Activated CD8-positive, alpha-beta memory T cell treated with anti-CD3 and anti-CD28 coated beads, Interleukin-2, amount 50 U/mL, for 4 hours (primary cell): Measurements from ENCODE around the gene CTR9.

Experiments used
- DNase-seq: peaks from one replicate; pipeline ENCODE4 v3.0.0-alpha.2; 2020

CTR9 gene

GRCh38 chr11:10750838-10751580 is at the start of gene CTR9:
Gene CTR9, plus strand, starts transcription at chr11:10751246. Its CDS starts 167 bp downstream, at chr11:10751413.
- DNase-seq = peak; percentile 89

DNA sequence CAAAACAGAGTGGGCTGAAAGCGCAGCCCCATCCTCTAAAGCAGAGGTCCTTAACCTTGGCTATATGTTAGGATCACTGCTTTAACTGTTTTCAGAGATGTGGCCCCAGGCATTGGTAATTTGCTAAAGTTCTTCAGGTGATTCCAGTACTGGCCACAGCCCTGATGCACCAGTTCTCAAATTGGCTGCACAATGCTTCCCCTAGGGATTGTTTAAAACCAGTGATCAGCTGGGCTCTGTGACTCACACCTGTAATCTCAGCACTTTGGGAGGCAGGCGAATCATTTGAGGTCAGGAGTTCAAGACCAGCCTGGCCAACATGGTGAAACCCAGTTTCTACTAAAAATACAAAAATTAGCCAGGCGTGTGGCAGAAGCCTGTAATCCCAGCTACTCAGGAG is 49.1 kb upstream of the CTR9 start:
- DNase-seq = no peak

DNA sequence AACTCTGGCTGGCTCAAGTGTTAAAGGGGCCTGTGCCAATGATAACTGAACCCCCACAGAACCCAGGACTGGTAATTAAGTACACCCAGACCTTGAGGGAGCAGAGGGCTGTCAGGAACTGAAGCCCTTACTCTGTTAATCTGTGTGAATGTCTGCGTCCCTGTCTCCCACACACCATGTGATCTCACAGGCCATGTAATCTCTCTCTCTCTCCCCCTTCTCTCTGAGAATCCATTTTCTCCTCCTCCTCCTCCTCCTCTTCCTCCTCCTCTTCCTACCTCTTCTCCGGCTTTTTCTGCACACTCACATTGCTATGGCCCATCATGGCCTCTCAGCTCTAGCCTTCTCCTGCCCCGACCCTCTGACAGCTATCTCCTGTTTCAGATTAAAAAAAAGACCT is 42.9 kb upstream of the CTR9 start:
- DNase-seq = no peak

DNA sequence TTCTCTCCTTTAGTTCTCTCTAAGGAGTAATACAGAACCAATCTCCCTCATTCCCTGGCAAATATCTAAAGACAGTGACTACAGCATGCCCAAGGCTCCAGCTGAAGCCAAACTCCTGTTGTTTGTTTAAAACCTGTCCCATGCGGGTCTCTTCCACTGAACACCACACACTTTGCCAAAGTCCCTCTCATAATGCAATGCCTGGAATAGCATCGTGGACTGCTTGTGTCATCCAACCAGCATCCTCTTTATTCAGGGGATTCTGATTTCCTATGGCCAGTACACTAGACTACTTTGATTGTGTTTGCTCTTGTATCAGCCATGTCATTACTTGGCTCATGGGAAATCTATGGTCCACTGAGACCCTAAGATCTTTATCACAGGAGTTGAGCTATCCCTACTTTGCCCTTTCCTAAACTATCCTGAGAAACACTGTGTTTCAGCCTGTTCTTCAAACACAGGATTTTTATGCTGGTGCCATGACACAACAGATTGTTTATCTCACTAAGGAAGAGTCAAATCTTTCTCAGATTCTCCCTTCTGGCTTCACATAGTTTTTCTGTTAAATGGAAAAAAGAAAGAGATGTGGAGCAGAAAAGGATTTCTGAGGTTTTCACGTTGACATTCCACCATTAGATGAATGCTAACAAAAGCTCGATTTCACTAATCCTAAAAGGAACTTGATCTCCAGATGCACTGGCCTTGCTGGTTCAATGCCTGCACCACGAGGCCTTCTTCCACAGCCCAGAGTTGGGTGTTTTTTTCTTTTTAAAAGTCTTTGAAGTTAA is 41.6 kb upstream of the CTR9 start:
- no peak for DNase-seq

- no peak for DNase-seq
Measured at GRCh38 chr11:10715571-10715970, 35.5 kb upstream of the CTR9 start.

GRCh38 chr11:10716122-10716521 is 34.9 kb upstream of the CTR9 start:
- no peak for DNase-seq

GRCh38 chr11:10716543-10717259 is 34.3 kb upstream of the CTR9 start:
- no peak for DNase-seq

GRCh38 chr11:10719616-10720015 is 31.4 kb upstream of the CTR9 start:
- DNase-seq = no peak

GRCh38 chr11:10720881-10721376 is 30.1 kb upstream of the CTR9 start:
- DNase-seq = no peak

GRCh38 chr11:10722307-10722706 is 28.7 kb upstream of the CTR9 start:
- no peak for DNase-seq

DNA sequence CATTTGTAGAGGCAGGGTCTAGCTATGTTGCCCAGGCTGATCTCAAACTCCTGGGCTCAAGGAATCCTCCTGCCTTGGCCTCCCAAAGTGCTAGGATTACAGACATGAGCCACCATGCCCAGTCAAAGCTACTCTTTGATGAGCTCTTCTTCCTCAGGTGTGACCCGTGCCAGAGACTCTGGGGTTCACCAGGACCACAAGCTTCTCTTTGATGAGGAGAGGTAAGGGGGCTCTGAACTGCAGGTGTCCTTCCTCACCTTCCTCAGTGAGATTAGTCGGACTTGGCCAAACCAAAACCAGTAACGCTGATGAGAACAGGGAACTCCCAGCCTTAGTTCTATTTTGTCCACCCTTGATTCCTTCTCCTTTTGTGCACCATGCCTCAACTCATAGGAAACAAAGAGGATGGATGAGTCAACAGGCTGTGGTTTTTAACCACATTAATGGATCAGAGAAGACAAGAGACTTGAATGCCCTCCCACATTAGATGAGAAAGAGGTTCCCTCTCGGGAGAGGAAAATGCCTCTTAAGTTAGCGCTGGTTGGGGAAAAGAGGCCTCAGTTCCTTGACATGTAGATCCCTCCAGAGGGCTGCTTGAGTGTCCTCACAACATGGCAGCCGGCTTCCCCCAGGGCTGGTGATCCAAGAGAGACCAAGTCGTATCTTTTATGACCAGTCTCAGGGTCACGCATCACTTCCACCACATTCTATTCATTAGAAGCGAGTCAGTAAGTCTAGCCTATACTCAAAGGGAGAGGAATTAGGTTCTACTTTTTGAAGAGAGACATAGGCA is 25.7 kb upstream of the CTR9 start:
- no peak for DNase-seq

GRCh38 chr11:10725907-10726253 is 25.2 kb upstream of the CTR9 start:
- DNase-seq = no peak

GRCh38 chr11:10727146-10727851 is 23.7 kb upstream of the CTR9 start:
- DNase-seq = no peak

DNA sequence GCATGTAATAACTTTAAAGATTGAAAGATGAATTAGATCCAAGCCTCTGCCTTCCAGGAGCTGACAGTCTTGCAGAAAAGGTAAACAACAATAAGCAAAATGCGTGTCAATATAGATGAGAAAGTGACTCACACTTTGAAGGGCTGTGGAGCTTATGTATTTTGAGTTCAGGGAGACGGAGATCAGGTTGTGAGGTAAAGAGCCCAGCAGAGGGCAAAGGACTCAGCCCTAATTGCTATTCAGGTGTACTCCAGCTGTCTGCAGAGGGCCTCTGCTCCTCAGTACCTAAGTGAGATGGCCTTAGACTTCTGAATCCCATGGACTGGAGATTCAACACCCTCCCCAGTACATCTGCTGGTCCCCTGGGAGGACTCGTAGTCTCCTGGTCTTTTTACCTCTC is 22.9 kb upstream of the CTR9 start:
- no peak for DNase-seq

DNA sequence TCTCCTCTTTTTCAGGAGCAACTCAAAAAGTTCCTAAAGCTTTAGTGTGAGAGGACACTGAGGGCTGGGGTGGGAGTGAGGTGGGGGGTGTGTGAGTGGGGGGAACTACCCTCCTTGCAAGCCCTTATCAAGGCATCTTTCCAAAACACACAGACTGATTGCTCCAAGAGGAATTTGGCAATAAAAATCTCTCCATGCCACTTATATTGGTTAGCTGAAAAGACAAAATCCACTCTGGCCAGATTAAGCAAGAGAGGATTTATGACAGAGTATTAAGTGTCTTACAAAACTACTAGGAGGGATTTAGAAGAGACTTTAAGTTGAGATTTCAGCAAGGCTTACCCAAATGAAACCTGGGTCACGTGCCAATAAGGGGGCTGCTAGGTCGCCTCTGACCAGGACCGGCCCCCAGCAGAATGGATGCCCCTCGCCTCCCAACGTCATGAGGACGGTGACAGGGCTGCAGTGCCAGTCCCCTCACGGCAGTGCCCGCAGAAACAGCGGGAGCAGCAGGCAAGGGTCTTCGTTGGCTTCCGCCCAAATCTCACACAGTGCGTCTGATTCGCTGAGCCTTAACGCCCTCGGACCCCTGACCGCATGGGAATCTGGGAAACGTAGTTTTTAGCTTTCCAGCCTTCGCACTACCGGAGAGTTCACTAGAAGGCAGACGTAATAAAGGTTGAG is 22.1 kb upstream of the CTR9 start:
- DNase-seq = no peak

DNA sequence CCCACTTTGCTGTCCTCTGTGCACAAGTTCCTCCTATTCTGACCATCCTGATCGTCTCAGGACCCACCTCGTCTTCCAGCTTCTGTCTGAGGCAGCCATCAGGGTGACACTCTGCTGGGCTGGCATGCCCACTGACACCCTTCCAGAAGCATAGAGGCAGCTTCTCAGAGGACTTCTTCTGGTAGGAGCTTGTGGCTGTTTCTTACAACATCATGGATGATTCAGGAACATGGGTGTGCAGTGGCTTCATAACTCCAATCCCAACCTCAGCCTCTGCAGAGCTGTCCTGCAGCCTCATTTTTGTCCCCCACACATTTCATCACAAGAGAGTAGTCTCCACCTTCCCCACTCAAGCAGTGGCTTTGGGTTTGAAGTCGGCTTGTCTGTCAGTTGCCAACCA is 20.9 kb upstream of the CTR9 start:
- no peak for DNase-seq

DNA sequence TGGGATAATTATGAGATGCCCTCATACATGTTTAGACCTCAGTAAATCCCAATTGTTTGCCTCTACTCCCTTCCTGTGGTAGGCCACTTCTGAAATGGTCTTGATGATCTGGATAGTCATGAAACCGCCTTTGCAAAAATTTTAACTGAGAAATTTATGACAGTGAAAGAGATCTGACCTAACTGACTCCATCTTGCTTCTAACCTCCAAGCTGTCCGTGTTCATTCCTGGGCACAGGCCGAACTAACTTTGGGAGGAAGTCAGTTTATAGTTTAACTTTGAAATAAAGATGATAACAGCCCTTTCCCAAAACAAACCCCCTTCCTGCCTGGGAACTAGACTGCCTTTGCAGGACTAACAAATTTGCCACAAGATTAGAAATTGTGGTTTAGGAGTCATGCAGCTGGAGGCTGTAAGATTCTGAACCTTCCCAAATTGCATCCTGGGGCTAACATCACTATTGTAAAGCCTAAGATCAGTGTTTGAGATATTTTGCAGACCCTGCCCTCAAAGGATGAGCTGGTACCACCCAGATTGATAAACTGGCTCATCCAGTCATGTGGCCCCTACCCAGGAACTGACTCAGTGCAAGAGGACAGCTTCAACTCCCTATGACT is 19.9 kb upstream of the CTR9 start:
- DNase-seq = no peak

GRCh38 chr11:10735481-10736475 is 15.3 kb upstream of the CTR9 start:
- peak; percentile 86 for DNase-seq

- DNase-seq = no peak
Measured at GRCh38 chr11:10742460-10743208, 8.4 kb upstream of the CTR9 start.
